Measurements from ENCODE around the gene NEIL1. TPM values are rescaled to one million over a fixed set of nuclear protein-coding genes. Genes with fewer than 3 reads are reported as not detected.
"Not testable (repeated sequence)": the region's sequence is repeated elsewhere in the genome, so short reads cannot be mapped to it uniquely, and the experiment has no call there.

NEIL1 gene
- total and polyA plus RNA-seq, 10 of the 15 experiments (the other 5 are each of a cell fraction or from before 2014, with no cell fraction given), result 0.10 to 2.3 (median 0.66) TPM

- H3K4me2 ChIP-seq (ENCODE audit: control insufficient read depth, insufficient read depth); H3K79me2 ChIP-seq (ENCODE audit: control insufficient read depth, insufficient read depth, low read length); DNase-seq (ENCODE audit: low read depth, low spot score); BruUV-seq (replicated peaks); H3K4me1 ChIP-seq (ENCODE audit: control insufficient read depth, insufficient read depth, low read length); H2AFZ ChIP-seq (ENCODE audit: control insufficient read depth, low read depth, low read length); H3K9me3 ChIP-seq (replicated peaks; ENCODE audit: control insufficient read depth, insufficient read depth, low read length); RAD21 ChIA-PET (ENCODE audit: unreplicated experiment); FAIRE-seq; H3K27ac ChIP-seq (ENCODE audit: control insufficient read depth, insufficient read depth); H3K4me3 ChIP-seq; intact Hi-C loops (cut with micrococcal nuclease; ENCODE audit: unreplicated experiment); H3K36me3 ChIP-seq (ENCODE audit: control insufficient read depth in 2 of 2, insufficient read depth in 2 of 2, low read length in 1 of 2); H4K20me1 ChIP-seq (ENCODE audit: control insufficient read depth, insufficient read depth); H3K9ac ChIP-seq (ENCODE audit: control insufficient read depth, insufficient read depth, low read length); H3K27me3 ChIP-seq (replicated peaks in 1 of 2; ENCODE audit: control insufficient read depth in 2 of 2, insufficient read depth in 2 of 2, low read length in 1 of 2); POLR2A ChIA-PET; SMC1A ChIA-PET (ENCODE audit: uncharacterized antibody, unreplicated experiment); ATAC-seq; CTCF ChIA-PET: not testable (repeated sequence)
- in situ Hi-C loops (cut with MboI), result loop anchor here (5.0 kb wide), 1 partner anchor 82 kb away; no protein-coding TSS in a partner anchor
- 9% methylated on average over 5 of the region's 5 CpGs for WGBS (ENCODE audit: insufficient coverage, insufficient replicate concordance, low lambda C conversion rate, missing lambda C conversion rate)
Measured at GRCh38 chr15:75319231-75319897, 27.5 kb upstream of the NEIL1 start.

DNA sequence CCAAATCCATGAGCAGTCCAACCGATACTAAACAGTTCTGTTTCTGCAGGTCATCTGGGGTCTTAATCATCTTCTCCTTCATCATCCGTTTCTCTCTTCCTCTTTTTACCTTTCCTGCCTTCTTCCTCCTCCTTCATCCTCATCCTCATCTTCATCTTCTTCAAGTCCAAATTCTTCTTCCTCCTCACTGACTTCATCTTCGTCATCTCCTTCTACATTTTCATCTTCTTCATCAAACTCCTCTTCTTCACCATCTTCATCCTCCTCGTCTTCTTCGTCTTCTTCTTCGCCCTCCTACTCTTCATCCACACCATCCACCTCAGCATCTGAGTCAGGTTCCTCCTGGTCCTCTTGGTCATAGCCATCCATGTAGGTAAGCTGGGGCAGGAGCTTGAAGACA is 25.1 kb upstream of the NEIL1 start:
- no TSS peak for BruUV-seq (replicated peaks)
- Histone ChIP-seq H4K20me1 (ENCODE audit: control insufficient read depth, insufficient read depth) (no peaks in the 10 kb centered on the region), H3K9me3 (replicated peaks; ENCODE audit: control insufficient read depth, insufficient read depth, low read length) (no peaks in the 10 kb centered on the region), H3K9ac (ENCODE audit: control insufficient read depth, insufficient read depth, low read length) (no peak overlapping the region), H3K79me2 (ENCODE audit: control insufficient read depth, insufficient read depth, low read length) (no peaks in the 10 kb centered on the region), H3K4me2 (ENCODE audit: control insufficient read depth, insufficient read depth) (no peak overlapping the region), H3K4me1 (ENCODE audit: control insufficient read depth, insufficient read depth, low read length) (no peaks in the 10 kb centered on the region), H3K36me3 (ENCODE audit: control insufficient read depth in 2 of 2, insufficient read depth in 2 of 2, low read length in 1 of 2) (no peaks in the 10 kb centered on the region), H3K27me3 (replicated peaks in 1 of 2; ENCODE audit: control insufficient read depth in 2 of 2, insufficient read depth in 2 of 2, low read length in 1 of 2) (no peaks in the 10 kb centered on the region), H3K27ac (ENCODE audit: control insufficient read depth, insufficient read depth) (no peak overlapping the region), H2AFZ (ENCODE audit: control insufficient read depth, low read depth, low read length) (no peak overlapping the region), H3K4me3 (no peak overlapping the region)
- ChIA-PET RAD21 (ENCODE audit: unreplicated experiment) (no interaction called here), SMC1A (ENCODE audit: uncharacterized antibody, unreplicated experiment) (no interaction called here), POLR2A (no interaction called here), CTCF (no interaction called here)
- DNase-seq (ENCODE audit: low read depth, low spot score) (no peak), ATAC-seq (no peak), FAIRE-seq (no peak)
- intact Hi-C loops (cut with micrococcal nuclease; ENCODE audit: unreplicated experiment) (no loop called here), in situ Hi-C loops (cut with MboI) (no loop called here)
- 43% methylated on average over 6 of the region's 6 CpGs for WGBS (ENCODE audit: insufficient coverage, insufficient replicate concordance, low lambda C conversion rate, missing lambda C conversion rate)
- no peak for TF ChIP-seq ESRRA (IDR thresholded peaks at IDR 0.05; ENCODE audit: low read length)
- no peak for TF ChIP-seq YY1 (IDR thresholded peaks at IDR 0.05; ENCODE audit: low read depth, low read length)
- no peak for TF ChIP-seq CTCF (IDR thresholded peaks at IDR 0.05 in 2 of 3, conservative IDR thresholded peaks at IDR 0.05 in 1 of 3; ENCODE audit: control insufficient read depth in 2 of 3, extremely low read depth in 1 of 3, insufficient read depth in 1 of 3, low read depth in 3 of 3, low read length in 3 of 3)
- TF ChIP-seq, protein P1, sequence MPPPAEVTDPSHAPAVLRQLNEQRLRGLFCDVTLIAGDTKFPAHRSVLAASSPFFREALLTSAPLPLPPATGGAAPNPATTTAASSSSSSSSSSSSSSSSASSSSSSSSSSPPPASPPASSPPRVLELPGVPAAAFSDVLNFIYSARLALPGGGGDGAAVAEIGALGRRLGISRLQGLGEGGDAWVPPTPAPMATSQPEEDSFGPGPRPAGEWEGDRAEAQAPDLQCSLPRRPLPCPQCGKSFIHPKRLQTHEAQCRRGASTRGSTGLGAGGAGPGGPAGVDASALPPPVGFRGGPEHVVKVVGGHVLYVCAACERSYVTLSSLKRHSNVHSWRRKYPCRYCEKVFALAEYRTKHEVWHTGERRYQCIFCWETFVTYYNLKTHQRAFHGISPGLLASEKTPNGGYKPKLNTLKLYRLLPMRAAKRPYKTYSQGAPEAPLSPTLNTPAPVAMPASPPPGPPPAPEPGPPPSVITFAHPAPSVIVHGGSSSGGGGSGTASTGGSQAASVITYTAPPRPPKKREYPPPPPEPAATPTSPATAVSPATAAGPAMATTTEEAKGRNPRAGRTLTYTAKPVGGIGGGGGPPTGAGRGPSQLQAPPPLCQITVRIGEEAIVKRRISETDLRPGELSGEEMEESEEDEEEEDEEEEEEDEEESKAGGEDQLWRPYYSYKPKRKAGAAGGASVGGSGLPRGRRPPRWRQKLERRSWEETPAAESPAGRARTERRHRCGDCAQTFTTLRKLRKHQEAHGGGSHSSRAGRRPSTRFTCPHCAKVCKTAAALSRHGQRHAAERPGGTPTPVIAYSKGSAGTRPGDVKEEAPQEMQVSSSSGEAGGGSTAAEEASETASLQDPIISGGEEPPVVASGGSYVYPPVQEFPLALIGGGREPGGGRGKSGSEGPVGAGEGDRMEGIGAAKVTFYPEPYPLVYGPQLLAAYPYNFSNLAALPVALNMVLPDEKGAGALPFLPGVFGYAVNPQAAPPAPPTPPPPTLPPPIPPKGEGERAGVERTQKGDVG (CRISPR knock-in tag; IDR thresholded peaks at IDR 0.05), result no peak
- no peak for TF ChIP-seq BCLAF1 (IDR thresholded peaks at IDR 0.05)
- TF ChIP-seq SMAD5 (IDR thresholded peaks at IDR 0.05; ENCODE audit: low read depth), result no peak
- TF ChIP-seq BCL11A (IDR thresholded peaks at IDR 0.05; ENCODE audit: low read depth, low read length), result no peak
- no peak for TF ChIP-seq FOS (IDR thresholded peaks at IDR 0.05; ENCODE audit: borderline replicate concordance, extremely low read depth, insufficient read length)
- TF ChIP-seq TCF7 (IDR thresholded peaks at IDR 0.05; ENCODE audit: borderline replicate concordance), result no peak
